Cardiac fibroblast (primary cell): Measurements from ENCODE around the gene PCDHGC4.
A peak's percentile ranks its signal among the peaks of the same experiment; 100 is the strongest.

Experiments
- DNase-seq, 2 donors: peaks; one replicate each; pipeline versions ENCODE4 v3.0.0 to v3.0.0-alpha.2; 2010; ENCODE audit warnings: low read depth in 2 of 2
- H3K4me3 ChIP-seq, 2 donors: replicated peaks in 1 of 2; 1 replicate in 1 of 2; 2 replicates in 1 of 2; pipeline ENCODE4 v1.5.1; 2011; ENCODE audit warnings: low read depth in 2 of 2, low read length in 2 of 2, mild to moderate bottlenecking in 2 of 2, moderate library complexity in 1 of 2
- CTCF ChIP-seq: IDR thresholded peaks from one replicate; pipeline ENCODE4 v1.5.1; 2011; ENCODE audit warnings: low read depth, mild to moderate bottlenecking, low read length, inconsistent platforms

The PCDHGC4 gene

GRCh38 chr5:141529002-141529401 lies 44.2 kb downstream of the PCDHGC4 start:
- no peak overlapping the region for H3K4me3 ChIP-seq
- no peak for TF ChIP-seq CTCF
- DNase-seq: peak; percentile 56 to 76

DNA sequence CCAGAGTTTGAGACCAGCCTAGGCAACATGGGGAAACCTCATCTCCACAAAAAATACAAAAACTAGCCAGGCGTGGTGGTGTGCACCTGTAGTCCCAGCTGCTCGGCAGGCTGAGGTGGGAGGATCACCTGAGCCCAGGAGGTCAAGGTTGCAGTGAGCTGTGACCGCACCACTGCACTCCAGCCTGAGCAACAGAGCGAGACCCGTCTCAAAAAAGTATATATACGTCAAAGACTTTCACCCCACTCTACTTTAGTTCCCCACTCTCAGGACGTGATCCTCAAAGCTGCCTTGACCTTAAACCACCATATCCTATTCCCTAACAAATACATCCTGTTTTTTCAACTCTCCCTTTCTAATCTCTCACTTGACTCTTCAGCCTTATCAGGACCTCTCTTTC lies 45.0 kb downstream of the PCDHGC4 start:
- no peak for DNase-seq
- no peak overlapping the region for H3K4me3 ChIP-seq
- no peak for TF ChIP-seq CTCF

DNA sequence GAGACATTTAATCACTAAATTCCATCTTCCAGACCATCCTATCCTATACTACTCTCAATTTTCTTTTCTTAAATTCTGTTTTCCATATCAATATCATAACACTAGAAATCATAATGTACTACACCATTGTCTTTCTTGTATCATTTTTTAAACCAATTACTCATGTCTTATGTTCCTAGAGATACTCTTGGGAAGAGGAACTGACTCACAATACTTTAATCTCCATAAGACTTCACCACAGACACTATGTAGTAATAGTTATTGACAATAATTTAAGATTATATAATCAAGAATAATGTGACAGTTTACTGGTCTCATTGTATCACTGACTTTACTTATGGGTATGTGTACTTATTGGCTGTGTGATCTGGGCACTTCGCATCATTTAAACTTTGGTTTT lies 47.9 kb downstream of the PCDHGC4 start:
- DNase-seq: peak in 1 of 2 donors; percentile 43
- no peak overlapping the region for H3K4me3 ChIP-seq
- TF ChIP-seq CTCF: no peak

DNA sequence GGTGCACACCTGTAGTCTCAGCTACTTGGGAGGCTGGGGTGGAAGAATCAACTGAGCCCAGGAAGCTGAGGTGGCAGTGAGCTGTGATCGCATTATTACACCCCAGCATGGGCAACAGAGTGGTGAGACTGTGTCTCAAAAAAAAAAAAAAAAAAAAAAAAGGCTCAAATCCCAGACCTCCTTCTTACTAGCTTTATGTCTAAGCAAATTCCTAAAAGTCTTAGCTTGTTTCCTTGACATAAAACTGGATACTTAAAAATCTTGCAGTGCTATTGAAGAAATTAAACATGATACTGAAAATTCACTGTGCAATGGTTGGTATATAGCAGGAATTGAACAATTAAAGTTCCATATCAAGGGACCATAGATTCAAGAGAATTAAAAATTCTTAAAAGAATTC lies 49.1 kb downstream of the PCDHGC4 start:
- no peak overlapping the region for H3K4me3 ChIP-seq
- TF ChIP-seq CTCF: no peak
- no peak for DNase-seq

GRCh38 chr5:141534492-141535213 lies 49.8 kb downstream of the PCDHGC4 start:
- no peak for TF ChIP-seq CTCF
- no peak for DNase-seq
- H3K4me3 ChIP-seq: no peak overlapping the region
